Eye (tissue), 1 donor: ENCODE results near the gene EIF5.

Source experiments
- DNase-seq: peaks from one replicate; pipeline ENCODE4 v3.0.0-alpha.2; 2015

Gene EIF5

DNA sequence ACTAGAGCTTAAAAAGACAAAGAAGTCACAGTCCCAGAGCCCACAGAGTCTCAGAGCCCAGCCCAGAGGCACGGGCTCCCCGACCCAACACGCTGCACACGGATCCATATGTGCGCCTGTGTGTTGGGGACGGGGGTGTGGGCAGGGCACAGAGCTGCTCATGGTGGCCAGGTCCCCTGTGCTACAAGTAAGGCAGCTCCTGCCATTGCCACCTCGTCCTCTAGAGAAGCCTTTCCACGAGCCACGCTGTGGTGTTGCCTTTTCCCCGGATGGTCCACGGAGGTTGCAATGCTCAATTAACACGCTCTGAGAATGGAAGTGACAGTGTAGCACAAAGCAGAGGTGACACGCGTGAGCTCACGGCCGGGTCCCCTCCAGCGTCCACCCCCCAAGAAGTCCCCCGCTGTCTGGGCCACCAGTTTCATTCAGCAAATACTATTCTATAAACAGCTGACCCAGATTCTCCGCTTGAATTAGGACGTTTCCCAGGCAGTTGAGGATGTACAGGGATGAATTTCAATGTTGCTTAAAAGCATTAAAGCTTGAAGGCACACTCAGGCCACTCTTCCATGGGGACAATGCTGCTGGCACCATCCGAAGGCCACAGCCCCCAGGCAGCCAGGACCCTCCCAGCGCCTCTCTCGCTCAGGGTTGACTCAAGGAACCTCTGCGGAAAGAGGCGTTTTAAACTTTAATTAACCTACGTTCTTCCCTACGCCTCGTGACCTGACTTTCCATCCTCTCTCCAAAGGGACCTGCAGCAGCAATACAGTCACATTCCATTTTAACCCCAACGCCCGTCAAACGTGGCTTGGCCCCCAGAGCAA, 22.7 kb upstream of the EIF5 start:
- DNase-seq: peak; percentile 49

DNA sequence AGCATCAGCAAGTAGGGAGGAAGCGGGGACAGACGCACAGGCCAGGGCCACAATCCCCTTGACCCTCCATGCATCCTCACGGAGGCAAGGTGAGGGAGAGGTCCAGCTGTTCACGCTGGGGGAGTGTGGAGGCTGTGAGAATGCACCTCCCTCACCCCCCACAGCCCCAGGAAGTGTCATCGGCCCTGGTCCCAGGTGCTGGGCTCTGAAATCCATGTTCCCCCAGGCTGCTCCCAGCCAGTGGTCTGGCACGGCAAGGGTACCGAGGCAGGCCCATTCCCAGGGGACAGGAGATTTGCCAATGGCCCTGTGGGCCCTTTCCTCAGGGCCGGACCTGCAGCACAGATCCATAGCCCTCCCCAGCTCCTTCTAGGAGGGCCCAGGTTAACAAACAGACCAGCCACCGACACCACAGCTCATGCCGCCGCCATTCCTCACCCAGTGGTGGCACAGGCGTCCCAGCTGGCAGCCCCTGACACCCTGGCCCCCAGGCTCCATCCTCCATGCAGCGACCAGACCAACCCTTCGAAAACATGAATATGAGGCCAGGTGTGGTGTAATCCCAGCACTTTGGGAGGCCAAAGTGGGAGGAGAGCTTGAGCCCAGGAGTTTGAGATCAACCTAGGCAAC, 21.9 kb upstream of the EIF5 start:
- DNase-seq: no peak

DNA sequence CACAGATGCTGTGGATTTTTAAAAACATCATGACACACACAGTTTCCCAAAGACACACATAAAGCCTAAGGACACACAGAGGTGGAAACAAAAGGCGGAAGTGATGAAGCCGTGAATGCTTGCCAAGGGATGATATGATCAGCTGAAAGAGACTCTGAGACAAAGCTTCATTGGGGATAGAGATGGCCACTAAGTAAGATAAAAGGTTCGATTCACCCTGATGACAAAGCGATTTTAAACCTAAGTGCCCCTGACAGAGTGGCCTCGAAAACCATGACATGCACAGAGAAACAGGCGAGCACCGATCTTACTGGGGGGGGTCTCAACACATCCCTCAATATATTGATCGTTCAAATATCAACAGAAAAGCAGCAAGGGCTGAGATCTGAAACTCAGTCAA, 20.3 kb upstream of the EIF5 start:
- DNase-seq: no peak

DNA sequence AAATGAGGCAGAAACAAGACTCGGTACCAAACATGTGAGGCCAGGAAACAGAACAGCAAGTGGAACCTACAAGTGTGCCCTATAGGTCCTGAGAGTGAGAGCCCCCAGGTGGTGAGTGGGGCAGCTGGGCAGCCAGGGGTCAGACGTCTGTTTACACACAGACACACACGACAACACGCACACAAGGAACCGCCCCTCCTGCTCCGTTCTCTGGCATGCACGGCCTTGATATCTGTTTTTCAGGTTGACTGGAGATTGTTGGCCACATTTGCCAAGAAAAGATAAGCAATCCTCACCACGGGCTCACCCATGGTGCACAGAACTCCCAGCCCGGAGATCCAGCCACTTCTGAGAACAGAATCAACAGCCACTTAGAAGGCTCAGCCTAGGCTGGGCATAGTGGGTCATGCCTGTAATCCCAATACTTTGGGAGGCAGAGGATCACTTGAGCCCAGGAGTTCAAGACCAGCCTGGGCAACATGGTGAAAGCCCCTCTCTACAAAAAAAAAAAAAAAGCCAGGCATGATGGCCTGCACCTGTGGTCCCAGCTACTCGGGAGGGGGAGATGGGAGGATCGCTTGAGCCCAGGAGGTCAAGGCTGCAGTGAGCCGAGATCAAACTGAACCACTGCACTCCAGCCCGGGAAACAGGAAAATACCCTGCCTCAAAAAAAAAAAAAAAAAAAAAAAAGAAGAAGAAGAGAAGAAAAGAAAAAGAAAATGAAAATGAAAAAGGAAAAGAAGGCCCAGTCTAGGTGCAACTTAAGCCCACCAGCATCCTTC, 19.4 kb upstream of the EIF5 start:
- no peak for DNase-seq

DNA sequence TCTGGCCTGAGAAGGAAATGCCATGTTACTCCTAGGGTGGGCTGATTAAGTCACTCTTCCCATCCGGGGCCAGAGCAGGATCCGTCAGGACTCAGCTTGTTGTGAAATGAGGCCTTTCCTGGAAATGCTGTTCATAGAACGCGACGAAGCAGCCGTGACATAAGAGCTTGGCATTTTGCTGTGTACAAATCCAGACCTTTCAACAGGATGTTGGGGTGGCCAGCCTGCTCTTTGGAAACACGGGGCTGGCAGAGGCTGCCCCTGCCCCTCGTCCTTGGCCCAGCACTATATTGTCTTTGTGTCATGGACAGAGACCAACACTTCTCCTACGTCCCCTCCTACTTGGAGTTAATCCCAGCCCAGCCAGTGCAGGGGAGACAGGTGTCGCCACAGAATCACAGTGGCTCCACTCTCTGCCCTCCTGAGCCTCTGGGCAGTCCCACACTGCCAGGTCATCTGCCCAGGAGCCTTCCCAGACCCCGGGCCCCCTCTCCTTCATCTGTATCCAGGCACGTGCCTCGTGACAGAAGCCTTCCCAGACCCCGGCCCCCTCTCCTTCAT, 18.6 kb upstream of the EIF5 start:
- no peak for DNase-seq

- no peak for DNase-seq
Measured at GRCh38 chr14:103315941-103316340, 18.1 kb upstream of the EIF5 start.

DNA sequence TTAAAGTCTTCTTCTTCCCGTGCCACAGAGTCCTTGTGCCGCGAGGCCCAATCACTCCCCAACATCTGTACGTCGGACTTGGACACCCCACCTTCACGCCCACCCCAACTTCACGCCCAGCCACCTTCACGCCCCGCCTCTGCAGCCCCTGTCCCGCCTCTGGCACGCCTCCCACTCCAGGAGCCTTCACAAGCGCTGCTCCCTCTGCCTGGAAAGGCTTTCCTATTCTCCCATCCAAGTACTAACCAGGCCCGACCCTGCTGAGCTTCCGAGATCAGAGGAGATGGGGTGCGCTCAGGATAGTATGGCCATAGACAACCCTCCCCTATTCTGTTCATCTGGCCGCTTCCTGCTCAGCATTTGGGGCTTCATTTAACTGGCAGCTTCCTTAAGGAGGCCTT, 17.3 kb upstream of the EIF5 start:
- no peak for DNase-seq

DNA sequence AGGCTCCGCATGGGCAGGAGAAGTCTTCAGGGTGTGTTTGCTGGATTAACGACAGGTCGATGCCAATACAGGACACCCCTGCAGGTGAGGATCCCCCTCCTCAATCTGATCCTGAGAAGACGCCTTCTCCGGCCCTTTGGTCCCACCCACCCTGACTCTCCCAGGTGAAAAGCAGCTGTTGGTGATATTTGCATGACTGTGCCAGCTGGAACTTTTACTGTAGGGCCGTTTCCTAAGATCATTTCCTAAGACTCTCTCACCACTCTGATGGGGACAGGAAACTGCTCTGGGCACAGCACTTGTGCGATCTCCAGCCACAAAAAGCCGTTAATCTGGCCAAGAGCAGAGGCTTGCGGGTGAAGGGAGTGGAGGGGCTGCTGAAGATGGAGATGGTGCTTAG, 16.8 kb upstream of the EIF5 start:
- DNase-seq: no peak

DNA sequence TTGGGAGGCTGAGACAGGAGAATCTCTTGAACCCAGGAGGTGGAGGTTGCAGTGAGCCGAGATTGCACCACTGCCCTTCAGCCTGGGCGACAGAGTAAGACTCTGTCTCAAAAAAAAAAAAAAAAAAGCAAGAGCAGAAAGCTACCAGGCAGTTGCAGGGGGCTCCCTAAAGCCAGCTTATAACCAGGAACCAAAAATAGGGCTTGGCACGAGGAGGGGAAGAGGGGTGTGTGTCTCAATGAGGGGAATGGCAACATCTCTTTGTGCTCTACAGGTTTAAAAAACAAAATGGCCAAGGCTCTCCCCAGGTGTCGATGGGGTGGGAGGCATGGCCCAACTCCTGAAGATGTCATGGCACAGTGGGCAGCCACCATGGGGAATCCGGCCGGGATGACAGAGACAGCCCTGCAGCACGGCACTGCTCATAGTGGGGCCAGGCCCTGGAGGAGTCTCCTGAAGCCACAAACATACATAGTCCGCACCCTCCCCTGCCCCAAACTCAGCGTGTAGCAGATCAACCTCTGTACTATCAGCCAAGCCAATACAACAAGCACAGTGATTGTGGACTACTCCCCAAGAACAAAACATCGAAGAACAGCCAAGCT, 16.0 kb upstream of the EIF5 start:
- DNase-seq: no peak

DNA sequence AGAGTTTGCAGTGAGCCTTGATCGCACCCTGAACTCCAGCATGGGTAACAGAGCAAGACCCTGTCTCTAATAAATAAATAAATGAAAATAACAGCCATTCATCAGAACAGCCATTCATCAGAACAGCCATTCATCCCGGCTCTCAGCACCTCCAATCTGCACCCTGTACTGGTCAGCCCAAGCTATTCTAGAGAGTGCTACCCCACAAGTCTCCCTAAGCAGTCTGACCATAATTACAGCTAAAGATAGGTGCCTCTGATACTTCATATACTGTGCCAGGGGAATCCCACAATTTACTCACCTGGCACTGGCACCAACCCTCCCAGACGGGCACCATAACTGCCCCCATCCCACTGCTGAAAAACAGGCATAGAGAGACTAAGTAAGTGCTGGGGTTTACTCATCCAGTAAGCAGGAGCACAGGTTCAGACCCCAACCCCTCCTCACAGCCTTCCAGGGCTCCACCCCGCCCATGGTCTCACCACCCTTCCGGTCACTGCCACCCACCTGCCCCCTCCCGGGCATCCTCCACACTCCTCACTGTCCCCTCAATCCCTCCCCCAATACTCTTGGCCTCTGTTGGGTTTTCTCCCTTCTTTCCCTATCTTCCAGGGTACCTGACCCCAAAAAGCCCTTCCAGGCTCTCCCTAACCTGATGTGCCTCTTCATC, 15.2 kb upstream of the EIF5 start:
- DNase-seq: no peak

DNA sequence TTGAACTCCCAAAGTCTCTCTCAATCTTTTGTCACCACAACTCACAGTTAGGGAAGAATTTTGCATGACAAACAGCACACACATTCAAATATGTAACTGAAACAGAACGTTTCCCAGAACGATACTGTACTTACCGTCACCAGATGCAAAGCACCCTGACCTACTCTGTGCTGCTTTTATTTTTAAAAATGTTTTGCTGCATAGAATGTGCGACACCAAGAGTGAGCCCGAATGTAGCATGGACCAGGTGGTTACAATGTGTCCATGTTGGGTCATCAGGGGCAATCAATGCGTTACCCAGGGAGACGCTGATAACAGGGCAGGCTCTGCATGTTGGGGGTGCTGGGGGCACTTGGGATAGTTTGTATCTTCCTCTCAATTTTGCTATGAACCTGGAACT, 14.6 kb upstream of the EIF5 start:
- DNase-seq: no peak

GRCh38 chr14:103326078-103326477, 8.0 kb upstream of the EIF5 start:
- DNase-seq: no peak

DNA sequence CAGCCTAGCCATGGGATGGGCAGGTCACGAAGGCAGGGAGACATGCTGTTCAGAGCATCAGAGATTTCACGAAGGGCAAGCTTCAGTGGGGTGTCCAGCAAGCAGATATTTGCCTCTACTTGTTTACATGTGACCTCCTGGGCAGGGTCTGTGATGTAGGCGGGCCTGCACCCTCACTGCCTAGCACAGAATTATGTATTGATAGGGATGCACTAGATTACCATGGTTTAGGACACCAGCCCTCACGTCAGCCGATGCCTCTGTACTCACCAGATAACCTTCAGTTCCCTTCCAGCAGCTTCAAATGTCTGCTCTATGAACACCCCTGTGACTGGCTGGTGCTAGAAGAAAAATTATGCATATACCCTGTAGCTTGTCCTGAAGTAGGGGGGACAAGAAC, 5.1 kb upstream of the EIF5 start:
- no peak for DNase-seq

DNA sequence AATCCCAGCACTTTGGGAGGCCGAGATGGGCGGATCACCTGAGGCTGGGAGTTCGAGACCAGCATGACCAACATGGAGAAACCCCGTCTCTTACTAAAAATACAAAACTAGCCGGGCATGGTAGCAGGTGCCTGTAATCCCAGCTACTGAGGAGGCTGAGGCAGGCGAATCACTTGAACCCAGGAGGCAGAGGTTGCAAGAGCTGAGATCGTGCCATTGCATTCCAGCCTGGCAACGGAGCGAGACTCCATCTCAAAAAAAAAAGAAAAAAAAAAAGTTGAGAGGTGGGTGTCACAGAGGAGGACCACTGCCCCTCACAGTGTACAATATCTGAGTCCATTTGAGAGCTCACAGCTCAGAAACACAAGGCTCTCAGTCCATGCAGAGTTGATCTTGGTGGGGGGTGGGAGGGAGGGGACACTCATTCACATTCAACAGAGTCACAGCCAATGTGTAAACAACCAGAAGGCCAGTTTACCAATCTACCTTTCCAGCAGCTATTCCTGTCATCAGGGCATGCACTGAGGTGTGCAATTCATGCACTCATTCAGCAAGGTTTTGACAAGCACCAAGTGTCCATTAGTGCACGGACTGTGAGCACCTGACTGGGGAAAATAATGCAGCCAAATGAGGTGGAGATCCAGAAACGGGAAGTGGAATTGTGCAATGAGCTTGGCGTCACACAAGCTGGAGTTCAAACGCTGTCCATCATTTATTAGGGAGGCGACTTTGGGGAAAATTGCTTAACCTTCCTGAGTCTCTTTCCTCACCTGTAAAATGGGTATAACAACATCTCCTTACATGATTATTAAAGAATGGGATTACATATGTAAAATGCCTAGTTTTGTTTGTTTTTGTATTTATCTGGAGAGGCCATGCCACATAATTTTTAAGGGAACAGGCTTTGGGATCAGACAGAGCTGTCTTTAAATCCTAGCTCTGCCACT, 4.4 kb upstream of the EIF5 start:
- DNase-seq: no peak

DNA sequence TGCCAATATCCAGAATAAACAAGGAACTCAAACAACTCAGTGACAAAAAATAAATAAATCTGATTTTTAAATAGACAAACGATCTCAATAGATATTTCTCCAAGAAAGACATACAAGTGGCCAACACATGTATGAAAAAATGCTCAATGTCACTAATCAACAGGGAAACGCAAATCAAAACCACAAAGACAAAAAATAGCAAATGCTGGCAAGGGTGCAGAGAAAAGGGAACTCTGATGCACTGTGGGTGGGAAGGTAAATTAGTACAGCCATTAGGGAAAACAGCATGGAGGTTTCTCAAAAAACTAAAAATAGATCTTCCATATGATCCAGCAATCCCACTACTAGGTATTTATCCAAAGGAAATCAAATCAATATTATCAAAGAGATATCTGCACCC, 3.5 kb upstream of the EIF5 start:
- no peak for DNase-seq

DNA sequence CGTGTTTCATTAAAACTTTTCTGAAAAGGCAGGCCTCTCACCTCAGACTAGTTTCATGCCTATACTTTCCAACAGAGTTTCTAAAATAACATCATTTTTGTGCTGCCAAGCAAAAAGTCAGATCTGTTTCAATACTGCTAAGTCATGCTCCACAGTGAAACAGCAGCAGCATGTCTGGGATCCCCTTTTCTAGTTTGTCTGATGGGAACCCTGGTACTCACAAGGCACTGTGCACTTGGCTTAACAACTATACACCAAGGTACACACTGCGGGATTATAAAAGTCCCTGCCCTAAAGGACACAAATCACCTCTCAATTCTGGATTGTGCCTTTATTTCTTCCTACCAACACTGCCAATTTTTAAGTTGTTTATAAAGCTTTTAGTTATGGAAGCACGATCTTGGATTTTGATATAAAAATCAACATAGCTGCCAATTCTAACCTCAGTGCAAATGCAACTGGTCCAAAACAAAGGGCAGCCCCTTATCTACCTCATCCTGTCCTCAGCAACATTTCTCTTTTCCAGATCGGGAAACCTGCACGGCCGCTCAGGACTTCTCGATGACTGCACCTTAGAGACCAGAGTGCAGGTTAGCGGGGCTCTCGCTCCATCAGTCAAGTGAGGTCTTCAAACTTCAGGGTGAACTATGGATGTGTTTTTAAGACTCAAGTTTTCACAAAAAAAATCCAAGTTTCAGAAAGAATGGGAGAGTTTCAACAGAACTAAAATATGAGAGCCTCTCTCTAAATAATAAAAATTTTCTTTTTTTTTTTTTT, 1.7 kb upstream of the EIF5 start:
- DNase-seq: no peak

DNA sequence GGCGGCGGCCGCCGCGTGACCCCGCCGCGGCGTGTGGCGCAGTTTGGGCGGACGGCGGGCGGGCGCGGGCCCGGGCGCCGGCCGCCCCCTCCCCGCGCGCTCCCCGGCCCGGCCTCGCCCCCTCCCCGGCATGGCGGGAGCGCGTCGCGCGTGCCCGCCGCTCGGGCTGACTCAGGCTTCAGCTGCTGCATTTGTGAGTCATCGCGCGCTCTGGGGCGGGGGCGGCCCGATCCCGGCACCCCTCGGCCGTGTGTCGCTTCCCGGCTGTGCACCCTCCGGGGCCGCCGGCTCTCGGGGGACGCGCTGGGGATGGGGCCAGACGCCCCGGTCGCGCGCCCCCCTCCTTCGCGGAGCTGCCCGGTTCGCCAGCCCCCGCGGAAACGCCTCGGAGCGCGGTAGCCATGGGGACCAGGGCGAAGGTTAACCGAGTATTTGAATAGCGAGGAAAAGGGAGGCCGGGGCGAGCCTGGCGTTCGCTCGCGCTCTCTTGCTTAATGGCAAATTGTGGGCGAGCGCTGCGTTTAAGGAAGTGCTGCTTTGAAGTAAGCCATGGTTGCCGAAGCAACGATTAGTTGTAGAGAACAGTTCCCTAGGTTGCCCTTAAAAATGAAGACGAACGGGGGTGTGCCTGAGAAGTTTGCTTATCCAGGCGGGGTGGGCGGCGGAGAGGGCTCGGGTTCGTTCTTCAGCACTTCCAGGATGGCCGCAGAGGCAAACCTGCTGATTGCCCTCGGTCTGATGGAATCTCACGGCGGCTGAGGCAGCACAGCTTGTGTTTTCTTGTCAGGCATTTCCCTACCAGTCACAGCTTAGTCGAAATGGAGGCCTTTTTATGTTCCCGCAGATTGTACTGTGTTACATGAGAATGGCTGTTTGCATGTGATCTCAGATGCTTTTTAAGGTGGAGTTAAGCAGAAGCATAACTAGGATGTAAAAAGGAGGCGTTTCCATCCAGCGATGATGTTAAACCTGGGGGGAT, 896 bp downstream of the EIF5 start:
- peak; percentile 78 for DNase-seq

DNA sequence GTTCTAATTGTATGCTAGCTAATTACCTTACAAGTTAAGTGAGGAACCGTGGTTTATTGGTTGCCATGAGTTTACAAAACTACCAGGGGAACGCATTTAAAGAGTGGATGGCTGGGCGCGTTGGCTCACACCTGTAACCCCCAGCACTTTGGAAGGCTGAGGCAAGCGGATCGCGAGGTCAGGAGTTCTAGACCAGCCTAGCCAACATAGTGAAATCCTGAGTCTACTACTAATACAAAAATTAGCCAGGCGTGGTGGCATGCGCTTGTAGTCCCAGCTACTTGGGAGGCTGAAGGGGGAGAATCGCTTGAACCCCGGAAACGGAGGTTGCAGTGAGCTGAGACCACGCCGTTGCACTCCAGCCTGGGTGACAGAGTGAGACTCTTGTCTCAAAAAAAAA, 2.2 kb downstream of the EIF5 start:
- no peak for DNase-seq

DNA sequence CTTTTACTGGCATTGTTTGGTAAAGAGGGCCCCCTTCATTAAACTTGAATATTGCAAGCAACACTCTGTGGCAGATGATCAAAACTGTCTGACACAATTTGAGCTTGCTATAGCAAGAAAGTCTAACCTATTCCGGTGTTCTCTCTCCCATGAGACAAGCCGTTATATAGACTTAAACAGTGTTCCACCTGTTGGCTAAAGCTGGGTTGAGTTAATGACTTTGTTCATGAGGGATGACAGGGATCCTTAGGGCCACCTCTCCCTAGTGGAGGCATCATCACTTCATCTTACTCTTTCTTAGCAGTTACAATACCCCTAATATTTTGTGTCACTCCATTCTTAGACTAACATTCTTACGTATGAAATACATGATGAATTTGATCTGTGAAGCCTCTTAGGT, 3.8 kb downstream of the EIF5 start:
- DNase-seq: no peak
